Putamen (tissue), 1 donor: ENCODE data around the gene COBLL1.

Experiments
- DNase-seq: peaks from one replicate; pipeline ENCODE4 v3.0.0-alpha.2; 2016; ENCODE audit warnings: low spot score

COBLL1 gene

DNA sequence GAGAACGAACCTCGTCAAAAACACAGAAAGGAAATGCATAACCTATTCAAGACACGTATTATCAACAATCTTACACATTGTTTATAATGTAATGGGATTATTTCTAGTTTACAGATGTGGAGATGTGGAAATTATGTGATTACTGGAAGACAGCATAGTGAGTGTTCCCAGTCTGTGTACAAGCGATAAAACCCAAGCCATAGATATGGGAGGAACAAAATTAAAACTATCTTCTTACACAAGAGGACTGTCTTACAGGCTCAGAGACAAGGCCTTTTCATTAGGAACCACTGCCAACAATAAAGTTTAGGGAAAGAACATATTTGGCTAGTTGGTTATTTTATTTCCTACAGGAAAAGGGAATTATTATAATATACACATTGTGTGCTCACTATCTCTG is 20.3 kb downstream of the COBLL1 start:
- no peak for DNase-seq

DNA sequence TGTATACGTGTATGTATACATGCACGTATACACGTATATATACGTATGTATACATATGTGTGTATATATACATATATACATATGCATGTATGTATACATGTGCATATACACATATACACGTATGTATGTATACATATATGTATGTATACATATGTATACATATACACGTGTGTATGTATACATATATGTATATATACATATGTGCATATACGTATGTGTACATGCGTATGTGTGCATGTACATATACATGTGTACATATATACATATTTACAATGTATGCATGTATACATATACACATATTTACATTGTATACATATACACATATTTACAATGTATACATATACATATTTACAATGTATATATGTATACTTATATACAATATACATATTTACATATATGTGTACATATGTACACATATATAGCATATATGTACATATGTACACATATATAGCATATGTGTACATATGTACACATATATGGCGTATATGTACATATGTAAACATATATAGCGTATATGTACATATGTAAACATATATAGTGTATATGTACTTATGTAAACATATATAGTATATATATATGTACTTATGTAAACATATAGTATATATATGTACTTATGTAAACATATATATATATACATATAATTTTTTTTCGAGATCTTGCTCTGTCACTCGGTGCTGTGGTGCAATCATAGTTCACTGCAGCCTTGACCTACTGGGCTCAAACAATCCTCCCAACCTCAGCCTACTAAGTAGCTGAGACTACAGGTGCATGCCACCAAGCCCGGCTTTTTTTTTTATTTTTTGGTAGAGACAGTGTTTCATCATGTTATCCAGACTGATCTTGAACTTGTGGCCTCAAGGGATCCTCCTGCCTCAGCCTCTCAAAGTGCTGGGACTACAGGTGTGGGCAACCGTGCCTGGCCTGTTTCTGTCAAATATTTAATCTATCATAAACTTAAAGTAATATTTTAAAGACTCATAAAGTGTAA is 23.2 kb downstream of the COBLL1 start:
- no peak for DNase-seq

DNA sequence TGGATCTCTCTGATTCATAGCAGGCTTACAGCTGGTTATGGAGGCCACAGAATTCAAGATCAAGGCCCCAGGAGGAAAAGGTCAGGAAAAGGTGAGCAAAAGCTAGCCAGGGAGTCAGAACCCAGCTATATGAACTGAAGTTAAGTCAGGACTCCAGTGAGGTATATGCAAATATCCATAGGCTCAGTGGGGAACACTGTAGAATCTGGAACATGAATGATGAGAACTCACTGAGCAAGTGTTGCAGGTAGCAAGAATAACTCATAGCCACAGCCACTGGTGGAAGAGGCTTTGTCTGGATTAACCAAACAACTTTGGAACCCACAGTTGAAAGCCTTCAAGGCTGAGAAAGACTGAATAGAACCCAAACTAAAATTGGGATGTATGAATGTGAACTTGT is 24.7 kb downstream of the COBLL1 start:
- DNase-seq: no peak

GRCh38 chr2:164816046-164816445 is 25.6 kb downstream of the COBLL1 start:
- DNase-seq: no peak

DNA sequence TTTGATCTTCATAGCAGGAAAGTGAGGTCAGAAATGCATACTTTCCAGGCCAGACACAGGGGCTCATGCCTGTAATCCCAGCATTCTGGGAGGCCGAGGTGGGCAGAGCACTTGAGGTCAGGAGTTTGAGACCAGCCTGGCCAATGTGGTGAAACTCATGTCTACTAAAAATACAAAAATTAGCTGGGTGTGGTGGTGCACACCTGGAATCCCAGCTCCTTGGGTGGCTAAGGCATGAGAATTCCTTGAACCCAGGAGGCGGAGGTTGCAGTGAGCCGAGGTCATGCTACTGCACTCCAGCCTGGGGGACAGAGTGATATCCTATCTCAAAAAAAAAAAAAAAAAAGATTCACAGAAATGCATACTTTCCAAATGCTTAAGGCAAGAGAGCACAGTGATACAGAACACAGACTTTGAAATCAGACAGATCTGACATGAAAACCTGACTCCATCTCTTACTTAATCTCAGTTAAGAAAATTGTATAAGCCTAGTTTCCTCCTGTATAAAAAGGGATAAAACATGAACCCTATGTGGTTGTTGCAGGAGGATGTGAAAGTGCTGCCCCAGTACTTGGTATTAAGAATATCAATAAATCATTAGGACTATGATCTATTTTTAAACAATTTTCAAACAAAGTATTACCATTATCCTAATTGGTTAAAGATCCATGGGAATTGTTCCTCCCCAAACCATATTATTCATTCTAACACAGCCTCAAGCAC is 26.4 kb downstream of the COBLL1 start:
- DNase-seq: no peak

DNA sequence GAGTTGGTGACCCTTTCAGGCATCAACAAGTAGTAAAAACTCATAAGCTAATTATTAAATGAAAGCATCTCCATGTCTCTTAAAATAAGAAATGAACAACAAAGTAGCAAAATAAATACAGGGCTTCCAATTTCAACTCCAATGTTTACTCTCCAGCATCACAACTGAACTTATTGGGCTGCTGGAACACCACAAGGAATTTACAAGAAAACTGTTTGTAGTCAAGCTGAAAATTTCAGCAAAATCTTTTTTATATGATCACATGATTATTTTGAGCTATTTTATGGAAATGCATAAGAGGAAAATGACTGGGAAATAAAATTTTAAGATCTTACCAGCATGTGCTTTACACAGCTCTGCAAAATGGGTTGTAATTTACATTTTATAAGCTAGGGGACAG is 28.1 kb downstream of the COBLL1 start:
- no peak for DNase-seq

GRCh38 chr2:164812378-164812777 is 29.2 kb downstream of the COBLL1 start:
- DNase-seq: no peak

- no peak for DNase-seq
These were observed 29.8 kb downstream of the COBLL1 start for GRCh38 chr2:164811819-164812218.

GRCh38 chr2:164810843-164811242 is 30.8 kb downstream of the COBLL1 start:
- no peak for DNase-seq

GRCh38 chr2:164808776-164809175 is 32.8 kb downstream of the COBLL1 start:
- DNase-seq: no peak

GRCh38 chr2:164803776-164804466 is 37.7 kb downstream of the COBLL1 start:
- no peak for DNase-seq

DNA sequence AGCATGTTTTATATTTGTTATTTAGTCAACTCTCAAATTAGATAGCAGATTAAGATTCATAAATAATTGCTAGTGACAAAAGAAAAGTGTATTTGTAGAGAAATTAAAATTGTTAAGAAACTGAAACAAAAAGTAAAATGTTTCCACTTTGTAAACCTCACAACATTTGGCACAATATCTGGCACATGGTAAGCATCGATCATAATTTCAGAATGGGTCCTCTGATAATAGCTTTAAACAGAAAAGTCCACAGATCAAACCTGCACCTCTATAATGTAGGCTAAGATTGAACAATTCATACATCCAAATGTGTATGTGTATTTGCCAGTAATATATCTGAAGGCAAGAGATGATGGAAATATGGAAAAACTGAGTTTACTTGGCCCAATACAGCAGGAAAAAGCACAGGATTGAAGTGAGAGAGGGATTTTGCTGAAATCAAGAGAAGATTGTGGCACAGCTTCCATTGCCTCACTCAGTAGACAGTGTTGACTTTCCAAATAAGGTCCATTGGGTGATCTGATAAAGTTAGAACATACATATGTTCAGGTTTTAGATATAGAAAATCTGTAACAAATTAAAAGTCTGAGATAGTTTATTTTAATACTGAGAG is 39.4 kb downstream of the COBLL1 start:
- no peak for DNase-seq

GRCh38 chr2:164800572-164800971 is 41.1 kb downstream of the COBLL1 start:
- no peak for DNase-seq

GRCh38 chr2:164797627-164798026 is 44.0 kb downstream of the COBLL1 start:
- no peak for DNase-seq

- DNase-seq: no peak
These were observed 44.6 kb downstream of the COBLL1 start for GRCh38 chr2:164796999-164797398.

GRCh38 chr2:164794432-164795231 is 47.0 kb downstream of the COBLL1 start:
- no peak for DNase-seq

- DNase-seq: no peak
These were observed 47.6 kb downstream of the COBLL1 start for GRCh38 chr2:164794016-164794415.

- DNase-seq: no peak
These were observed 48.1 kb downstream of the COBLL1 start for GRCh38 chr2:164793529-164793928.

- DNase-seq: no peak
These were observed 49.1 kb downstream of the COBLL1 start for GRCh38 chr2:164792316-164793170.

DNA sequence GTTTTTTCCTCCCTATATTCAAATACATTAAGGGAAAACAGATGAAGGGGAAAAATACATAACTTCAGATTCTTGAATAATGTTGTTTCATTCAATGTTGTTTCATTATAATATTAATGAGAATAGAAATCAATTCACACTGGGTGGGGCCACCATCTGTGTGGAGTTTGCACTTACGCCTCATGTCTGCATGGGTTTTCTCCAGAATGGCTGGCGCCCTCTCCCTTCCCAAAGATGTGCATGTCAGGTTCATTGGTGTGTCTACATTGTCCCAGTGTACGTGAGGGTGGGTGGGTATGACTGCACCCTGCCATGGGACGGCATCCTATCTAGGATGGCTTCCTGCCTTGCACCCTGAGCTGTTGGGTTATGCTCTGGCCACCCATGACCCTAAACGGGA is 51.7 kb downstream of the COBLL1 start:
- no peak for DNase-seq
